GM23248 (cell line): ENCODE results near the gene EXD3.

Source experiments
- EZH2 ChIP-seq: fragments of 200-600 bp; sonication (generic); IDR thresholded peaks from 2 replicates; pipeline ENCODE4 v1.6.1; 2018; ENCODE audit warnings: antibody characterized with exemption, mild to moderate bottlenecking; ENCODE audit not compliant: insufficient read depth, poor library complexity, severe bottlenecking
- EZH2phosphoT487 ChIP-seq: fragments of 200-600 bp; sonication (generic); IDR thresholded peaks from 2 replicates; pipeline ENCODE4 v1.6.1; 2018; ENCODE audit warnings: antibody characterized with exemption, moderate library complexity, mild to moderate bottlenecking, low read depth; ENCODE audit not compliant: insufficient read depth

DNA sequence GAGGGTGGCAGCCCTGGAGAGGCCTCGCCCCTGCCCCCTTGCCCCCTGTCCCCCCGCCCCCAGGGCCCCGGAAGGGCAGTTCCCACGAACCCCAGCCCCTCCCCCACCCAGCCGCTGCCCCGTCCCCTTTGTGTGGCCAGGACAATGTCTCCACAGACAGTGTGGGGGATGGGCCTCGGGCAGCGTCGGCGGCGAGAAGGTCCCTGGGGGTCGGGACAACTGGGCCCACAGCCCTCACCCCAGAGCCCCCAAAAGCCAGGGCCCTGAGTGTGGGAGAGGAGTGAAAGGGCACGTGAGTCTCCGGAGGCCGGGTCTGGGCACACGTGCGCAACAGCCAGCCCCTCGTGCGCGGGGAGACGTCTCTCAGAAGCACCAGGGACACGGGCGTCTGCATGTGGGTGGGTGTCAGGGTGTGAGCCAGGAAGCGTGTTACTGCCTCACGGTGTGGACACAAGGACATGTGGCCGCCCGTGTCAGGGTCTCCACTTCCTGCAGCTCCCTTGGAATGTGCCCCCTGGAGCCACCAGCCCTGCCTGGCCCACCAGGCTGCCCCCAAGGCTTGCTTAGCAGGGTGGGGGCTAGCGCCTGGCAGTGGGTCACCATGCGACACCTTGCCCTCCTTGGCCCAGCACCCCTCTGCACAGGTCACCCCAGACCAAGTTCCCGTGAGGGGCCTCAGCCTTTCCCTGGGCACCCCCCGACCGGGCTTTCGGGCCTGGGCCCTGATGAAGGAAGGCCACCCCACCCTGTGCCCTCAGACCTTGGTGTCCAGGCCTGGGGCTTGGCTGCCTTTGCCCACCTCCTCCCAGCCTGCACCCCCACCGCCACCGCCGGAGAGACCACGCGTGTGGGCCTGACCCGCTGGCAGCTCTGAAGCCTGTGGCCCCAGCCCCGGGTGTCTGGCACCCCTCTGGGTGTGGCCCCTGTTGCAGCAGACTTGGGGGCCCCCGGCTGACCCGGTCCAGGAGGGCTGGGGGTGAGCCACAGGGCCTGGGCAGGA is 108.1 kb downstream of the EXD3 start:
- TF ChIP-seq EZH2phosphoT487 (no peak), EZH2 (no peak)
